Loucy (cell line): ENCODE results near the gene SGK2.

Experiments used
- H2AFZ ChIP-seq: fragments of 200-600 bp; sonication (generic); 2 replicates; pipeline ENCODE4 v1.6.0; 2016; ENCODE audit warnings: antibody characterized with exemption, mild to moderate bottlenecking, low read length, moderate library complexity
- H3F3A ChIP-seq: fragments of 200-600 bp; 2 replicates; pipeline ENCODE4 v1.6.0; 2016; ENCODE audit warnings: antibody characterized with exemption, low read depth, mild to moderate bottlenecking
- H3K27me3 ChIP-seq: fragments of 200-600 bp; sonication (generic); 2 replicates; pipeline ENCODE4 v1.6.1; 2014; ENCODE audit warnings: low read length, mild to moderate bottlenecking; ENCODE audit not compliant: insufficient read depth, poor library complexity, severe bottlenecking
- H3K36me3 ChIP-seq: fragments of 200-600 bp; sonication (generic); 2 replicates; pipeline ENCODE4 v1.6.1; 2016; ENCODE audit warnings: low read length; ENCODE audit not compliant: insufficient read depth
- H3K4me1 ChIP-seq: fragments of 200-600 bp; sonication (generic); 2 replicates; pipeline ENCODE4 v1.5.1; 2014; ENCODE audit warnings: low read length, mild to moderate bottlenecking; ENCODE audit not compliant: insufficient read depth, poor library complexity, severe bottlenecking
- H3K4me2 ChIP-seq: fragments of 200-600 bp; sonication (generic); 2 replicates; pipeline ENCODE4 v1.6.0; 2014; ENCODE audit warnings: antibody characterized with exemption, low read length, low read depth, mild to moderate bottlenecking; ENCODE audit not compliant: poor library complexity, severe bottlenecking
- H3K4me3 ChIP-seq: fragments of 200-600 bp; sonication (generic); 2 replicates; pipeline ENCODE4 v1.5.1; 2014; ENCODE audit warnings: low read length, mild to moderate bottlenecking, mixed read lengths; ENCODE audit not compliant: poor library complexity, severe bottlenecking
- H3K79me2 ChIP-seq: fragments of 200-600 bp; sonication (generic); 2 replicates; pipeline ENCODE4 v1.6.1; 2014; ENCODE audit warnings: low read length; ENCODE audit not compliant: insufficient read depth
- H3K9ac ChIP-seq: fragments of 200-600 bp; sonication (generic); 2 replicates; pipeline ENCODE4 v1.6.0; 2014; ENCODE audit warnings: mild to moderate bottlenecking, low read depth, low read length, moderate library complexity; ENCODE audit not compliant: poor library complexity, severe bottlenecking
- H3K9me2 ChIP-seq: fragments of 200-600 bp; sonication (generic); replicated peaks from 2 replicates; pipeline ENCODE4 v1.6.1; 2016; ENCODE audit warnings: low read depth, low read length, mixed read lengths
- H3K9me3 ChIP-seq: fragments of 200-600 bp; sonication (generic); 2 replicates; pipeline ENCODE4 v1.6.1; 2014; ENCODE audit warnings: mild to moderate bottlenecking, antibody characterized with exemption, low read length, low read depth; ENCODE audit not compliant: insufficient read depth
- H4K20me1 ChIP-seq: fragments of 200-600 bp; sonication (generic); 2 replicates; pipeline ENCODE4 v1.6.0; 2014; ENCODE audit warnings: antibody characterized with exemption, low read length, mild to moderate bottlenecking; ENCODE audit not compliant: insufficient read depth, poor library complexity, severe bottlenecking
- CTCF ChIP-seq: fragments of 200-600 bp; sonication (generic); conservative IDR thresholded peaks from 2 replicates; pipeline ENCODE4 v1.5.1; 2014; ENCODE audit warnings: mild to moderate bottlenecking, antibody characterized with exemption, low read length
- EZH2phosphoT487 ChIP-seq: fragments of 200-600 bp; IDR thresholded peaks from 2 replicates; pipeline ENCODE4 v1.6.1; 2018; ENCODE audit warnings: antibody characterized with exemption, mild to moderate bottlenecking, moderate library complexity, borderline replicate concordance

The SGK2 gene

GRCh38 chr20:43535370-43536004 is 23.3 kb upstream of the SGK2 start:
- no peak overlapping the region for H2AFZ ChIP-seq
- no peaks in the 10 kb centered on the region for H3K9me3 ChIP-seq
- H4K20me1 ChIP-seq: no peaks in the 10 kb centered on the region
- no peak overlapping the region for H3K9ac ChIP-seq
- H3K4me1 ChIP-seq: no peaks in the 10 kb centered on the region
- no peaks in the 10 kb centered on the region for H3K27me3 ChIP-seq
- no peak for TF ChIP-seq CTCF
- TF ChIP-seq EZH2phosphoT487: no peak
- no peaks in the 10 kb centered on the region for H3F3A ChIP-seq
- no peaks in the 10 kb centered on the region for H3K9me2 ChIP-seq
- no peak overlapping the region for H3K4me3 ChIP-seq
- H3K36me3 ChIP-seq: no peaks in the 10 kb centered on the region
- H3K4me2 ChIP-seq: no peak overlapping the region
- H3K79me2 ChIP-seq: no peaks in the 10 kb centered on the region

- no peaks in the 10 kb centered on the region for H3K79me2 ChIP-seq
- TF ChIP-seq CTCF (no peak), EZH2phosphoT487 (no peak)
- no peak overlapping the region for H3K4me2 ChIP-seq
- H3K36me3 ChIP-seq: no peaks in the 10 kb centered on the region; the same call in 1 of the 2 replicates
- no peak overlapping the region for H3K9ac ChIP-seq
- no peaks in the 10 kb centered on the region for H3K4me1 ChIP-seq
- no peak overlapping the region for H2AFZ ChIP-seq
- H3K9me2 ChIP-seq: no peaks in the 10 kb centered on the region
- no peaks in the 10 kb centered on the region for H3K27me3 ChIP-seq
- H3F3A ChIP-seq: no peaks in the 10 kb centered on the region
- no peaks in the 10 kb centered on the region for H4K20me1 ChIP-seq
- no peak overlapping the region for H3K4me3 ChIP-seq
- no peaks in the 10 kb centered on the region for H3K9me3 ChIP-seq
These were observed 22.6 kb upstream of the SGK2 start for GRCh38 chr20:43536041-43536816.

- Histone ChIP-seq H3K4me2 (no peak overlapping the region), H3K9me3 (no peaks in the 10 kb centered on the region), H3K27me3 (no peaks in the 10 kb centered on the region), H3K4me1 (no peaks in the 10 kb centered on the region), H4K20me1 (no peaks in the 10 kb centered on the region), H3K9me2 (no peaks in the 10 kb centered on the region), H3F3A (no peaks in the 10 kb centered on the region), H3K36me3 (no peaks in the 10 kb centered on the region; the same call in 1 of the 2 replicates), H2AFZ (no peak overlapping the region), H3K9ac (no peak overlapping the region), H3K4me3 (no peak overlapping the region), H3K79me2 (no peaks in the 10 kb centered on the region)
- TF ChIP-seq EZH2phosphoT487 (no peak), CTCF (no peak)
These were observed 21.9 kb upstream of the SGK2 start for GRCh38 chr20:43536817-43537440.
